Vagina (tissue), 2 donors: ENCODE data around the gene TSPO. TPM values are rescaled to one million over a fixed set of nuclear protein-coding genes. Genes with fewer than 3 reads are reported as not detected.

Experiments
- DNase-seq, 2 donors: peaks; one replicate each; pipeline ENCODE4 v3.0.0-alpha.2; 2017; ENCODE audit errors: extremely low spot score in 2 of 2
- H3K27ac ChIP-seq: fragments of 200-600 bp; sonication (generic); one replicate; pipeline ENCODE4 v1.5.1; 2019
- H3K27me3 ChIP-seq: fragments of 200-600 bp; sonication (generic); one replicate; pipeline ENCODE4 v1.5.1; 2019
- H3K36me3 ChIP-seq, 2 donors: fragments of 200-600 bp; sonication (generic); one replicate each; pipeline ENCODE4 v1.5.1; 2017 to 2019
- H3K4me1 ChIP-seq: fragments of 200-600 bp; sonication (generic); one replicate; pipeline ENCODE4 v1.5.1; 2019
- H3K4me3 ChIP-seq, 2 donors: fragments of 200-600 bp; sonication (generic); 1 replicate in 1 of 2; 2 replicates in 1 of 2; pipeline ENCODE4 v1.5.1; 2016 to 2019
- H3K9me3 ChIP-seq: fragments of 200-600 bp; sonication (generic); one replicate; pipeline ENCODE4 v1.5.1; 2019
- POLR2A ChIP-seq, 2 donors: fragments of 450-650 bp; IDR thresholded peaks; one replicate each; pipeline ENCODE4 v1.6.1; 2017; ENCODE audit warnings: antibody characterized with exemption in 2 of 2, mild to moderate bottlenecking in 2 of 2, moderate library complexity in 2 of 2
- POLR2AphosphoS5 ChIP-seq, 2 donors: sonication (generic); formaldehyde crosslinking; IDR thresholded peaks; one replicate each; pipeline ENCODE4 v1.9.0; 2017; ENCODE audit warnings: antibody characterized with exemption in 2 of 2, mild to moderate bottlenecking in 2 of 2, low read depth in 1 of 2; ENCODE audit not compliant: insufficient read depth in 1 of 2
- intact Hi-C: fragments of 100-400 bp; cut with DNase I; formaldehyde crosslinking; loops from one replicate; pipeline ENCODE4 v1.15.1; 2023
- total RNA-seq: library from RNA; depleted of rRNA; stranded (reverse); fragments of >200 nt; gene quantifications from one replicate; pipeline ENCODE4 v1.2.3, GENCODE V29; 2016
- TF ChIP-seq, protein P1 (sequence below), 3 experiments: fragments of 450-650 bp in 2 of 3; fragments of 200-600 bp in 1 of 3; sonication (generic) in 1 of 3; IDR thresholded peaks; one replicate each; pipeline ENCODE4 v1.5.1; 2017 to 2019; ENCODE audit warnings: antibody characterized with exemption in 3 of 3, mild to moderate bottlenecking in 2 of 3, moderate library complexity in 2 of 3

The TSPO gene
- total RNA-seq, 1 donor from 2014 or later, result 524 TPM

DNA sequence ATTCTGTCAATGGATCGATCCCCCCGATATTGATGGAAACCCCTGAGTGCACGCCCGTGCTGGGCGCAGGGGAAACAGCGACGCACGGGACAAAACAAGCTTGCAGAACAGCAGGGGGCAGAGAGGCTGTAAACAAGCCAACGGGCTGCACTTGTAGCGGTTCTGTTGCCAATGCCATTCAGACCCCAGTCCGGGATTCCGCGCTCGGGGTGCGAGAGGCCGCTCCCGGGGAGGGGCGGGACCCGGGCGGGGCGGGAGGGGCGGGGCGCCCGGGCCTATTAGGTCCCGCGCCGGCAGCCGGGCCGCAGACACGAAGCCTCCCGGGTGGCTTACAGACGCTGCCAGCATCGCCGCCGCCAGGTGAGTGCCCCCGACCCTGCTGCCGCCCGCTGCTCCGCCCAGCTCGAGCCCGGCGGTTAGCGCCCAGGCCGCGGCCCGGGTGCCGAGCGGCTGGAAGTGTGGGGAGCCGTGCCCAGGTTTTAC lies 40.9 kb upstream of the TSPO start, which contains the start of gene BIK:
TSS of gene BIK (plus strand) at position 307 of the 483 bp plus-strand sequence. CDS start 13,273 bp downstream, outside the sequence.
- Histone ChIP-seq H3K27ac (peak within 1 kb of the TSS; percentile 30), H3K9me3 (no peaks in the 10 kb centered on the region), H3K4me1 (peaks cover 26% of the 10 kb centered on the region), H3K4me3 (peak within 1 kb of the TSS; percentile 52 to 58), H3K27me3 (no peaks in the 10 kb centered on the region), H3K36me3 (no peaks in the 10 kb centered on the region)
- no peak for DNase-seq
- TF ChIP-seq, protein P1, sequence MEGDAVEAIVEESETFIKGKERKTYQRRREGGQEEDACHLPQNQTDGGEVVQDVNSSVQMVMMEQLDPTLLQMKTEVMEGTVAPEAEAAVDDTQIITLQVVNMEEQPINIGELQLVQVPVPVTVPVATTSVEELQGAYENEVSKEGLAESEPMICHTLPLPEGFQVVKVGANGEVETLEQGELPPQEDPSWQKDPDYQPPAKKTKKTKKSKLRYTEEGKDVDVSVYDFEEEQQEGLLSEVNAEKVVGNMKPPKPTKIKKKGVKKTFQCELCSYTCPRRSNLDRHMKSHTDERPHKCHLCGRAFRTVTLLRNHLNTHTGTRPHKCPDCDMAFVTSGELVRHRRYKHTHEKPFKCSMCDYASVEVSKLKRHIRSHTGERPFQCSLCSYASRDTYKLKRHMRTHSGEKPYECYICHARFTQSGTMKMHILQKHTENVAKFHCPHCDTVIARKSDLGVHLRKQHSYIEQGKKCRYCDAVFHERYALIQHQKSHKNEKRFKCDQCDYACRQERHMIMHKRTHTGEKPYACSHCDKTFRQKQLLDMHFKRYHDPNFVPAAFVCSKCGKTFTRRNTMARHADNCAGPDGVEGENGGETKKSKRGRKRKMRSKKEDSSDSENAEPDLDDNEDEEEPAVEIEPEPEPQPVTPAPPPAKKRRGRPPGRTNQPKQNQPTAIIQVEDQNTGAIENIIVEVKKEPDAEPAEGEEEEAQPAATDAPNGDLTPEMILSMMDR (IDR thresholded peaks at IDR 0.05), result no peak
- TF ChIP-seq POLR2AphosphoS5 (IDR thresholded peaks at IDR 0.05; ENCODE audit: insufficient read depth in 1 of 2, low read depth in 1 of 2) (no peak), POLR2A (IDR thresholded peaks at IDR 0.05) (no peak)
- intact Hi-C loops, result no loop called here

DNA sequence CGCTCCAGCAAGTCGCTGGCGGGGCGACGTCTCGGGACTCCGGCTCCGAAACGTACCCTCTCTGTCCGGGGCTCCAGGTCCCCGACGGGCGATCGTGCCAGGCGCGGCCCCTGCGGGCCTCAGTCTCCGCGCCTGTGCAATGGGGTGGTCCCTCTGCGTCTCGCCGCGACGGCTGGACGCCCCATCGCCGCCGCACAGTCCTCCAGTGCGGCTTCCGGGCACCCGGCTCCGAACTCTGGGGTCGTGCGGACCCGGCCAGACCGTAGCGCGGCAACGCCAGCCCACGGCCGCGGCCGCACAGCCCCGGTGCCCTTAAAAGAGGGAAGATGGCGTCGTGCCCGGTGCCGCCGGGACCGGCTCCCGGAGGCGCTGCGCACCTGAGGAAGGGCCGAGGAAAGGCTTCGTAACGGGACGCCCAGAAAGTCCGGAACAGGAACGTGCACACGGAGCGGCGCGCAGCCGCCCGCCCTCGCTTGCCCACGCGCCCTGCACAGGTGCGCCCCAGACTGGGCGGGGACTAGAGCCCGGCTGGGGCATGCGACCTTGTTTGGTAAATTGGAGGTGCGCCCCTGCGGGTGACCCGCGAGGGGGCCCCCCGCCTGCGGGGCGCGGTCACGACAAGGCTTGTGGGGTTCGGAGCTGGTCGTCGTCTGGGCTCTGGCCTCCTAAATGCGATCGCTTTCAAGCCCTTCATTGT lies 40.3 kb upstream of the TSPO start:
- peak overlapping the region; percentile 30 for H3K27ac ChIP-seq
- TF ChIP-seq POLR2A (IDR thresholded peaks at IDR 0.05) (no peak), POLR2AphosphoS5 (IDR thresholded peaks at IDR 0.05; ENCODE audit: insufficient read depth in 1 of 2, low read depth in 1 of 2) (no peak)
- TF ChIP-seq, protein P1 (IDR thresholded peaks at IDR 0.05), result no peak
- DNase-seq, result no peak
- no peaks in the 10 kb centered on the region for H3K36me3 ChIP-seq
- H3K4me3 ChIP-seq, result peak overlapping the region; percentile 52 to 58
- no peaks in the 10 kb centered on the region for H3K27me3 ChIP-seq
- peaks cover 26% of the 10 kb centered on the region for H3K4me1 ChIP-seq
- intact Hi-C loops, result no loop called here
- H3K9me3 ChIP-seq, result no peaks in the 10 kb centered on the region

- no peak overlapping the region for H3K4me3 ChIP-seq
- H3K4me1 ChIP-seq, result peaks cover 26% of the 10 kb centered on the region
- DNase-seq, result no peak
- H3K27ac ChIP-seq, result no peak overlapping the region
- intact Hi-C loops, result no loop called here
- no peaks in the 10 kb centered on the region for H3K27me3 ChIP-seq
- H3K9me3 ChIP-seq, result no peaks in the 10 kb centered on the region
- no peak for TF ChIP-seq POLR2A (IDR thresholded peaks at IDR 0.05)
- TF ChIP-seq POLR2AphosphoS5 (IDR thresholded peaks at IDR 0.05; ENCODE audit: insufficient read depth in 1 of 2, low read depth in 1 of 2), result no peak
- TF ChIP-seq, protein P1 (IDR thresholded peaks at IDR 0.05), result no peak
- H3K36me3 ChIP-seq, result no peaks in the 10 kb centered on the region
Measured at GRCh38 chr22:43113526-43114251, 37.7 kb upstream of the TSPO start.

- TF ChIP-seq POLR2AphosphoS5 (IDR thresholded peaks at IDR 0.05; ENCODE audit: insufficient read depth in 1 of 2, low read depth in 1 of 2), result no peak
- no peak for TF ChIP-seq POLR2A (IDR thresholded peaks at IDR 0.05)
- TF ChIP-seq, protein P1 (IDR thresholded peaks at IDR 0.05), result no peak
- peaks cover 22% of the 10 kb centered on the region for H3K4me1 ChIP-seq
- no peaks in the 10 kb centered on the region for H3K27me3 ChIP-seq
- no peak overlapping the region for H3K27ac ChIP-seq
- no peaks in the 10 kb centered on the region for H3K36me3 ChIP-seq
- no peak overlapping the region for H3K4me3 ChIP-seq
- intact Hi-C loops, result no loop called here
- no peaks in the 10 kb centered on the region for H3K9me3 ChIP-seq
- DNase-seq, result no peak
Measured at GRCh38 chr22:43114958-43115357, 36.4 kb upstream of the TSPO start.
